Mononuclear cell (primary cell): ENCODE results near the gene VSTM2B. TPM values are rescaled to one million over a fixed set of nuclear protein-coding genes. Genes with fewer than 3 reads are reported as not detected.

ENCODE experiments used
- H3K27me3 ChIP-seq: 2 replicates; pipeline ENCODE4 v1.6.0; 2011; ENCODE audit warnings: low read length, control low read depth; ENCODE audit not compliant: insufficient read depth
- H3K4me1 ChIP-seq: 2 replicates; pipeline ENCODE4 v1.5.1; 2011; ENCODE audit warnings: mild to moderate bottlenecking, low read length, control low read depth; ENCODE audit not compliant: insufficient read depth
- H3K4me3 ChIP-seq: 2 replicates; pipeline ENCODE4 v1.5.1; 2011; ENCODE audit warnings: mild to moderate bottlenecking, low read length, moderate library complexity
- H3K9me3 ChIP-seq: 2 replicates; pipeline ENCODE4 v1.5.1; 2011; ENCODE audit warnings: low read depth, mild to moderate bottlenecking, control low read depth, low read length
- total RNA-seq: library from RNA; depleted of rRNA; stranded (reverse); fragments of >200 nt; gene quantifications from one replicate; pipeline ENCODE4 v1.2.3, GENCODE V29; 2012

VSTM2B gene
- total RNA-seq, 1 donor: not detected

- Histone ChIP-seq H3K9me3 (no peaks in the 10 kb centered on the region), H3K27me3 (no peaks in the 10 kb centered on the region), H3K4me1 (no peaks in the 10 kb centered on the region), H3K4me3 (no peak overlapping the region)
These were observed 40.8 kb downstream of the VSTM2B start for GRCh38 chr19:29566496-29567054.

DNA sequence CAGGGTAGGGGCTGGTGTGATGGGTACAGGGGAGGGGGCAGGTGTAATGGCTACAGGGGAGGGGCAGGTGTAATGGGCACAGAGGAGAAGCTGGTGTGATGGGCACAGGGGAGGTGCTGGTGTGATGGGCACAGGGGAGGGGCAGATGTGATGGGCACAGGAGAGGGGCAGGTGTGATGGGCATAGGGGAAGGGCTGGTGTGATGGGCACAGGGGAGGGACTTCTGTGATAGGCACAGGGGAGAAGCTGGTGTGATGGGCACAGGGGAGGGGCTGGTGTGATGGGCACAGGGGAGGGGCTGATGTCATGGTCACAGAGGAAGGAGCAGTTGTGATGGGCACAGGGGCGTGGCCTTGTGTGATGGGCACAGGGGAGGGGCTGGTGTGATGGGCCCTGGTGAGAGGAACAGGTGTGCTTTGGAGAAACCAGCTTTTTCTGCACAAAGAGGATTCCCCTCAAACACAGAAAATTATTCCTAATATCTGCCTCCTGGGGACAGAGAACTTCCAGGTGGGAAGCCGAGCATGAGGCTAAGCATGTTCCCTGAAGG is 41.6 kb downstream of the VSTM2B start:
- Histone ChIP-seq H3K4me3 (no peak overlapping the region), H3K9me3 (no peaks in the 10 kb centered on the region), H3K27me3 (no peaks in the 10 kb centered on the region), H3K4me1 (no peaks in the 10 kb centered on the region)

DNA sequence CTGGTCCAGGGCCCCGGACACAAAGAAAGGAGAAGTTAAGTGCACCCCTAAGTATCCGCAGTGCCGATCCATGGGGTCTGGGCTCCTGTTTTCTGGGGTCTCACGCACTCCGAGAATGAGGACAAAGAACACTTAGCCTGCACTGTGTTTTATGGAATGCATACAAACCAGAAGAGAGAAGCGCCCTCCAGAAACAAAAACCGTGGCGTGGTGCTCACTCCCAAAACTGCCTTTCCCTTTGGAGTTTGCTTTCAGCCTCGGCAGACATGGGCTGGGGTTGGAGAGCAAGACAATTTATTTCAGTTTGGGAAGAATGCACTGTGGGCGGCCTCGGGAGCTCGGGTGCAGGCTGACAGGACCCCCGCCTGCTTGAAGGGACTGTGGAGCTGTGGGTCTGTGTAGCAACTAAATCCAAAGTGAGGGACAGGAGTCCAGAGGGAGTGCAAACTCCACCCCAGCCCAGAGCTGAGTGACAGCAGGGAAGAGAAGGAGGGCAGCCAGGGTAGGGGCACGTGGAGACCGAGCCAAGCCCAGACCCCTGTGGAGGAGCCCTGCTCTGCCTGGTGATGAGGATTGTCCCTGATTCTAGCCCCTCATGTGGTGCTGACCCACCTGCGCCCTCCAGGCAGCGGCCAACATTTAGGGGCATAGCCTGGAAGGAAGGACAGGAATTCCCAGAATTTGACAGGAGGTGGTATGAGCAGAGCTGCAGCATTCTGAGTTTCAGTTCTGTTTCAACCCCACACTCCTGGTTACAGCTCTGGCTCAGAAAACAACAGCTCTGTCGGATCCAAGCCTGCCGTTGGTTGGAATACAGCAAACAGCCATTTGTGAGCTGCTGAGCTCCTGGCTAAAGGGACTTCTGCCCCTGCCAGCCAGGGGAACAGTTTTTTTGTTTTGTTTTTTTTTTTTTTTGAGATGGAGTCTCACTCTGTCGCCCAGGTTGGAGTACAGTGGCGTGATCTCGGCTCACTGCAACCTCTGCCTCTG is 42.5 kb downstream of the VSTM2B start:
- Histone ChIP-seq H3K4me1 (no peaks in the 10 kb centered on the region), H3K9me3 (no peaks in the 10 kb centered on the region), H3K27me3 (no peaks in the 10 kb centered on the region), H3K4me3 (no peak overlapping the region)

GRCh38 chr19:29569038-29569911 is 43.5 kb downstream of the VSTM2B start:
- Histone ChIP-seq H3K27me3 (no peaks in the 10 kb centered on the region), H3K4me1 (no peaks in the 10 kb centered on the region), H3K4me3 (no peak overlapping the region), H3K9me3 (no peaks in the 10 kb centered on the region)

GRCh38 chr19:29571181-29571580 is 45.4 kb downstream of the VSTM2B start:
- Histone ChIP-seq H3K4me3 (no peak overlapping the region), H3K9me3 (no peaks in the 10 kb centered on the region), H3K4me1 (no peaks in the 10 kb centered on the region), H3K27me3 (no peaks in the 10 kb centered on the region)

GRCh38 chr19:29573486-29573885 is 47.7 kb downstream of the VSTM2B start:
- no peaks in the 10 kb centered on the region for H3K9me3 ChIP-seq
- H3K4me3 ChIP-seq: no peak overlapping the region
- no peaks in the 10 kb centered on the region for H3K27me3 ChIP-seq
- H3K4me1 ChIP-seq: no peaks in the 10 kb centered on the region

DNA sequence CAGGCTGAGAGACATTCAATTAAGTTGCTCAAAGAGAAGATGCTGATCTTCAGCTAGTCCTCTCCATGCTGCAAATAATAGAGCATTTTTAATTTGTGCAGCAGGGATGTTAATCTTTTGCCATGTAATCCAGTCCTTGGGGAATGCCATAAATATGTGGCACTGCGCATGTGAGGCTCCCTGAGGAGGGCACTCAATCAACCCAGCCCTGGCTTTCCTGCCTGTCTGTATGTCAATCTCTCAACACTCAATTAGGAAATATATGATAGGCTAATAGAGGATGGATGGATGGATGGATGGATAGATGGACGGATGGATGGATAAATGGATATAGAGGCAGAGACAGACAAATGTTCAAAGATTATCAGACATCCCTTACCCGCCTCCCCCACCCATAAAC is 48.7 kb downstream of the VSTM2B start:
- Histone ChIP-seq H3K4me1 (no peaks in the 10 kb centered on the region), H3K27me3 (no peaks in the 10 kb centered on the region), H3K4me3 (no peak overlapping the region), H3K9me3 (no peaks in the 10 kb centered on the region)

DNA sequence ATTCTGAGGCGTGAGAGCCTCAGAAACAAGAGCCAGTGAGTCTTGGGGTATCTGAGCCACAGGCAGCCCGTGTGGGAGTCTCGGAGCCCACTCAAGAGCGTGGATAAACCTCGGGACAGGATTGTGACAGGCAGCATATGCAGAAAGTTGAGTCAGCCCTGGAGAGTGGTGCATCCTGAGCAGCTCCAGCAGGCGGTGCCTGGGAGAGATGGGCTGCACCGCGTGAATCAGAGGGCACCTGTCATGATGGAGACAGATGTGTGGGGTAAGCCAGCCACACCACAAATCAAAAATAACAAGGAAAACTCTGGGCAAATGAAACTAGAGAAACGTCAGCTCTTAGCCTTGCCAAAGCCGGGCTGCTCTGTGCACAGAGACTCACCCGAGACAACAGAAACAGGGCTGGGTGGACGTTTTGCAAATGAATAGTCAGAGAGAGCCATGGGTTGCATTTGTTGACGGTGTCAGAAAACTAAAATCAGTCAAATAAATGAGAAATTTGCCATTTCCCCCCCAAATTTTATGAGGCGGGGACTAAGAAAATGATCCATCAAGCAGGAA is 50.3 kb downstream of the VSTM2B start:
- Histone ChIP-seq H3K9me3 (no peaks in the 10 kb centered on the region), H3K4me3 (no peak overlapping the region), H3K4me1 (no peaks in the 10 kb centered on the region), H3K27me3 (no peaks in the 10 kb centered on the region)

- Histone ChIP-seq H3K27me3 (no peaks in the 10 kb centered on the region), H3K4me3 (no peak overlapping the region), H3K9me3 (no peaks in the 10 kb centered on the region), H3K4me1 (no peaks in the 10 kb centered on the region)
These were observed 51.2 kb downstream of the VSTM2B start for GRCh38 chr19:29576761-29577648.

DNA sequence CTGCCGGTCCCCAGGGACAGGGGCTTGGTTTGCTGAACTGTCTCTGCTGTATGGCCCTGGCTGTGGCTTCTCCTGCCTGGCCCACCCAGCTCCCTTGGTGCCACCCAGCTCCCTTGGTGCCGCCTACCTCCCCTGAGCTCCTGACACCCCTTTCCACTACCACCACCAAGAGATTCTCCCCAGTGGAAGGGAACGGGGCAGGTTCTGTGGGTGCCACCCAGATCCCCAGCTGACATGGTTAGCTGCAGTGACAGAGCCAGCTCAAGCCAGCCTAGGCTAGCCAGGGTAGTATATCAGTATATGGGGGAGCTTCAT is 51.8 kb downstream of the VSTM2B start:
- no peaks in the 10 kb centered on the region for H3K27me3 ChIP-seq
- no peaks in the 10 kb centered on the region for H3K4me1 ChIP-seq
- H3K9me3 ChIP-seq: no peaks in the 10 kb centered on the region
- no peak overlapping the region for H3K4me3 ChIP-seq

GRCh38 chr19:29578349-29578748 is 52.6 kb downstream of the VSTM2B start:
- Histone ChIP-seq H3K9me3 (no peaks in the 10 kb centered on the region), H3K4me3 (no peak overlapping the region), H3K27me3 (no peaks in the 10 kb centered on the region), H3K4me1 (no peaks in the 10 kb centered on the region)

DNA sequence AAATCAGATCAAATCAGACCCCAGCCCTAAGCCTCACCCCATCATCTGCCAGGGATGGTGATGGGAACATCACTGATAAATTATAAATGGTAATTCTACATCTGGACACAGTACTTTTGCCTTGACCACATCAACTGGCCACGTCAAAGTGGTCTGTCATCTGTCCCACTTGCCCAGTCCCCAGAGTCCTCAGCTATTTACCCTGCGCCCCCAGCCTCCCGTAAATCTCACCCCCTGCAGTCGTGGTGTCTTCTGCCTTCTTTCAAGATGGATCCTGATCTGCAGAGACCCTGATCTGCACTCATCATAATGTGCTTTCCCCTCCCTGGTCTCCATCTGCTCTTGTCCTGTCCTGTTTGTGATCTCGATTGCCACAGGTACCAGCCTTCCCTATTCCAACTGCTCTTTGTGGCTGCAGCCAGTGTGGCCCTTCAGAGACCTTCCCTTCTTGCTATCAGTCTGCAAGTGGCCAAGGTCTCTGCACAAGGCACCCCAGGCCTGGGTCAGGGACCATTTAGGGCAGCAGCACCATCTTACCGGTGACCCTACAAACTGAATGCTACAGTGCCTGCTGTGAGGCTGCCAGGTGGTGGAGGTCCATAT is 53.6 kb downstream of the VSTM2B start:
- Histone ChIP-seq H3K4me3 (no peak overlapping the region), H3K9me3 (no peaks in the 10 kb centered on the region), H3K27me3 (no peaks in the 10 kb centered on the region), H3K4me1 (no peaks in the 10 kb centered on the region)

DNA sequence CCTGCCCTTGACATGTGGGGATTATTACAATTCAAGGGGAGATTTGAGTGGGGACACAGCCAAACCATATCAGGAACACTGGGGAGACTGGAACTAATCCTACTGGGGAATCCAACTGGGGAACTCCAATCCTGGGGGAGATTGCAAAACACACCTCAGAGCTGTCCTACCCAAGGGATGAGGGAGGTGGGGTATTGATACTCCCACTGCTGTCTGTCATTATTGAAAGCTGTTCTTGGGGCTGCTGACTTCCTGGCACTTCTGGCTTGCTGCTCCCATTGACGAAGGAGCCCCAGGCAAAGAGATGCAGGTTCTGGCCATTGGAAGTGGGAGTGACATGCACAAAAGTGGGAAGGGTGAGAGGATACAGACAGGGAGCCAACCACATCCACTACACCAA is 55.6 kb downstream of the VSTM2B start:
- Histone ChIP-seq H3K4me3 (no peak overlapping the region), H3K27me3 (no peaks in the 10 kb centered on the region), H3K4me1 (no peaks in the 10 kb centered on the region), H3K9me3 (no peaks in the 10 kb centered on the region)
